ENCODE measurements around the gene CSF1R.

GRCh38 chr5:150024346-150024984 is 61.9 kb downstream of the CSF1R start:
- TF ChIP-seq CTCF (conservative IDR thresholded peaks at IDR 0.05; ENCODE audit: low read depth, low read length) (peak; percentile 28), MAFK (IDR thresholded peaks at IDR 0.05; ENCODE audit: low read depth, low read length) (no peak), POLR2A (IDR thresholded peaks at IDR 0.05; ENCODE audit: low read depth, low read length) (no peak), SMC3 (IDR thresholded peaks at IDR 0.05; ENCODE audit: low read depth, low read length) (no peak), CEBPB (IDR thresholded peaks at IDR 0.05; ENCODE audit: low read depth, low read length) (no peak), CHD1 (IDR thresholded peaks at IDR 0.05; ENCODE audit: low read depth, low read length) (no peak), FOS (IDR thresholded peaks at IDR 0.05; ENCODE audit: low read depth, low read length) (no peak), MXI1 (IDR thresholded peaks at IDR 0.05; ENCODE audit: borderline replicate concordance, low read depth, low read length) (no peak), RCOR1 (IDR thresholded peaks at IDR 0.05; ENCODE audit: insufficient replicate concordance, low read length) (no peak), RAD21 (IDR thresholded peaks at IDR 0.05; ENCODE audit: low read length) (peak; percentile 36; the same call in 1 of the 2 replicates)
